Vagina (tissue), 2 donors: Measurements from ENCODE around the gene CFAP100.

ENCODE experiments used
- CTCF ChIP-seq, 3 experiments: fragments of 450-650 bp in 2 of 3; fragments of 200-600 bp in 1 of 3; sonication (generic) in 1 of 3; IDR thresholded peaks; one replicate each; pipeline ENCODE4 v1.5.1; 2017 to 2019; ENCODE audit warnings: antibody characterized with exemption in 3 of 3, mild to moderate bottlenecking in 2 of 3, moderate library complexity in 2 of 3
- POLR2A ChIP-seq, 2 donors: fragments of 450-650 bp; IDR thresholded peaks; one replicate each; pipeline ENCODE4 v1.6.1; 2017; ENCODE audit warnings: antibody characterized with exemption in 2 of 2, mild to moderate bottlenecking in 2 of 2, moderate library complexity in 2 of 2
- POLR2AphosphoS5 ChIP-seq, 2 donors: sonication (generic); formaldehyde crosslinking; IDR thresholded peaks; one replicate each; pipeline ENCODE4 v1.9.0; 2017; ENCODE audit warnings: antibody characterized with exemption in 2 of 2, mild to moderate bottlenecking in 2 of 2, low read depth in 1 of 2; ENCODE audit not compliant: insufficient read depth in 1 of 2

DNA sequence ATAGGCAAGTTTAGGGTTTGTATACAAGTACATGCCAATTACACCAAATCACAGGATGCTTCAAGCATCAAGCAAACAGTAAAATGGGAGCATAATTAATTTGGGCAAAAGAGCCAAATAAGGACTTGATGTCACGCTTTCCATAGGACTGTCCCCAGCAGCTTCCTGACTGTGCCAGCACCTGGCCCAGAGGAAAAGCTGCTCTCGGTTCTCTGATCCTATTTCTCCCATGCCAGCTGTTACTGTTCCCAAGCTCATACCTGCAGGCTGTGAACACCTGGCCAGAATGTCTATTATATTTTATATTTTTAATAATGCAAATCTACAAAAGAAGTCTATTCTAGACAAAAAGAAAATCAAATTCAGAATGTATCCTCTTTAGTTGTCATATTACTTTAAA, 68.8 kb downstream of the CFAP100 start:
- TF ChIP-seq POLR2AphosphoS5 (IDR thresholded peaks at IDR 0.05; ENCODE audit: insufficient read depth in 1 of 2, low read depth in 1 of 2) (no peak), CTCF (IDR thresholded peaks at IDR 0.05) (no peak), POLR2A (IDR thresholded peaks at IDR 0.05) (no peak)
